ENCODE measurements around the gene MX2. TPM values are rescaled to one million over a fixed set of nuclear protein-coding genes. Genes with fewer than 3 reads are reported as not detected.
A peak's percentile ranks its signal among the peaks of the same experiment; 100 is the strongest.

Gene MX2
- polyA plus RNA-seq, 6 donors from 2014 or later = 18.4 to 48.2 (median 40.3) TPM

- Mint-ChIP-seq H3K36me3 (peaks cover 60 to 65% of the 10 kb centered on the region in 2 donors), H3K9me3 (peaks cover 4 to 18% (median 13%) of the 10 kb centered on the region in 7 donors), H3K4me1 (peaks cover 27 to 30% (median 30%) of the 10 kb centered on the region in 3 donors), H3K4me3 (no peak overlapping the region), H3K27me3 (no peaks in the 10 kb centered on the region), H3K27ac (peak overlapping the region in 1 of 6 donors; percentile 17)
- ATAC-seq (ENCODE audit: low read depth in 2 of 2) = no peak
- no peak for DNase-seq
Measured at GRCh38 chr21:41435706-41436105, 73.9 kb downstream of the MX2 start.

DNA sequence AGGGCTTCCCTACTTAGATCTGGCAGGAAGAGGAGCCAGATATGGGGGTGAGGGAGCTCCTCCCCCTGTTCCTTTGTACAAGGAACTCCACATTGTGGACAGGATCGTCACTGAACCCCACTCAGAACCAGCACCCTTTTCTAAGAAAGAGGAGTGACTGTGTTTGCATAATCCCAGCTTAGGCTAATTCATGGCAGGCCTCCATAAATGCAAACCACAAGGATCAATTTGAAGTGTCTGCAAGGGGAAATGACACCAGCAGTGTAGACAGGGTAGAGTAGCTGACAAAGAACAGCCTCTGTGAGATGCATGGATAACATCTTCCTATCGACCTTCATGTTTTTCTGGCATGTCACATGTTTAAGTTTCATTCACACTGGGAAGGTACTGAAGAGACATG is 75.9 kb downstream of the MX2 start:
- ATAC-seq (ENCODE audit: low read depth in 2 of 2) = no peak
- H3K27ac Mint-ChIP-seq = no peak overlapping the region
- peaks cover 70 to 79% of the 10 kb centered on the region in 2 donors for H3K36me3 Mint-ChIP-seq
- DNase-seq = no peak
- no peaks in the 10 kb centered on the region for H3K27me3 Mint-ChIP-seq
- H3K9me3 Mint-ChIP-seq = peaks cover 4 to 18% (median 13%) of the 10 kb centered on the region in 7 donors
- H3K4me1 Mint-ChIP-seq = peaks cover 10 to 16% (median 15%) of the 10 kb centered on the region in 3 donors
- no peak overlapping the region for H3K4me3 Mint-ChIP-seq

DNA sequence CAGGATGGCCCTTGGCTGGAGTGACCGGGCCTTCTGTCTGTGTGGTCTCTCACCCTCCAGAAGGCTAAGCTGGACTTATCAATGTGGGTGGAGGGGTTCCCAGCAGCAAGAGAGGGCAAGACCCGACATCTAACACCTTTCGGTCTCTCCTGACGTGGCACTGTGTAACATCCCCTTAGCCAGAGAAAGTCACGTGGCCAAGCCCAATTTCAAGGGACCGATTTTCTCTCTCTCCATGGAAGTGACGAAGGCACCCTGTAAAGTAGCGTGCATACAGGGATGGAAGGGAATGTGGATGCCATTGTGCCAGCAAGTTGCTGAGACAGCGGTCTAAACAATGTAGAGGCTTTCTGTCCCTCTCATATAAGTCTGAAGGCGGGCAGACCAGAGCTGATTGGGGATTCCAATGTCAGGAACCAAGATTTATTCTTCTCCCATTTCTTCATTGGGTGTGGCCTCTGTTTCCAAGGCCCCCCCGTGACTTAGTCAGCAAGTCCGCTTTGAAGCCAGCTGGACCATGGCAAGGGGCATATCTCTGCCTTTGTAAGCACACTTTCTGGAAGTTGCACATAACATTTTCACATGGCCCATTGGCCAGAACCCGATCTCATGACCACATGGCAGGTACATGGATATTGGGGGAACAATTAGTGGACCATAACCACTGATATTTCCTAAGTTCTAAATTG is 76.7 kb downstream of the MX2 start:
- H3K4me1 Mint-ChIP-seq = peaks cover 2 to 10% (median 7%) of the 10 kb centered on the region in 3 donors
- H3K27me3 Mint-ChIP-seq = no peaks in the 10 kb centered on the region
- peaks cover 4 to 18% (median 13%) of the 10 kb centered on the region in 7 donors for H3K9me3 Mint-ChIP-seq
- no peak for DNase-seq
- peak overlapping the region in 2 of 6 donors; percentile 21 to 73 for H3K27ac Mint-ChIP-seq
- peaks cover 67 to 79% of the 10 kb centered on the region in 2 donors for H3K36me3 Mint-ChIP-seq
- no peak for ATAC-seq (ENCODE audit: low read depth in 2 of 2)
- no peak overlapping the region for H3K4me3 Mint-ChIP-seq

DNA sequence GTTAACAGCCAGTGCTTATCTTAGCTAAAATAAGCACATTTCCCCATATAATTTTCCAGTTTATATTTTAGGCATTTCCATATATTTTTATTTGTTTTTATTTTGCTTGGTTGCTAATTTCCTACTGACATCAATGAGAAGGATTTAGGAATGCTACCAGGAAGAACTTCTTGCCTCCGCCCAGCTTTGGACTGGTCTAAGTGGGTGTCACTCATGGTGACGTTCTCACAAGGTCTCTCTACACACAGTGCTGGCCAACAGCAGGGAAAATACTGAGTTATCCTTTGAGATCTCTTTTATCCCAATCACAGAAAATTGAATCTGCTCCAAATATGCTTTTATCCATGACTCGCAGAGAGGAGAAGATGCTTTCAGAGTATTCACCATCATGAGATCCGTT is 77.4 kb downstream of the MX2 start:
- no peaks in the 10 kb centered on the region for H3K27me3 Mint-ChIP-seq

DNA sequence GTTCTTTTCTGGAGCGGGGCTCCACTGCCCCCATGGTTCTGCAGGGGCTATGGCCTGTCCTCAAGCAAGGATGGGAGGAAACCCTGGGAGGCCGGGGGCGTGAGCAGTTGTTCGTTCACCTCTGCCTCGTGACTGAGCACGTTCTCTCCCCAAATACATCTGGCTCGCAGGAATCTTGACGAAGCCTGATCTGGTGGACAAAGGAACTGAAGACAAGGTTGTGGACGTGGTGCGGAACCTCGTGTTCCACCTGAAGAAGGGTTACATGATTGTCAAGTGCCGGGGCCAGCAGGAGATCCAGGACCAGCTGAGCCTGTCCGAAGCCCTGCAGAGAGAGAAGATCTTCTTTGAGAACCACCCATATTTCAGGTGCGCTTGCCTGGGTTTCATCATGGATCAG is 79.7 kb downstream of the MX2 start:
- Mint-ChIP-seq H3K27me3 (no peaks in the 10 kb centered on the region), H3K4me1 (peaks cover 0 to 7% (median 0%) of the 10 kb centered on the region in 3 donors)

More for the DNA sequence above, 77.4 kb downstream of the MX2 start:
- Mint-ChIP-seq H3K4me1 (peaks cover 2 to 10% (median 7%) of the 10 kb centered on the region in 3 donors), H3K27ac (no peak overlapping the region), H3K4me3 (no peak overlapping the region), H3K9me3 (peaks cover 4 to 14% (median 10%) of the 10 kb centered on the region in 7 donors), H3K36me3 (peaks cover 67 to 73% of the 10 kb centered on the region in 2 donors)
- DNase-seq = no peak
- ATAC-seq (ENCODE audit: low read depth in 2 of 2) = no peak

DNA sequence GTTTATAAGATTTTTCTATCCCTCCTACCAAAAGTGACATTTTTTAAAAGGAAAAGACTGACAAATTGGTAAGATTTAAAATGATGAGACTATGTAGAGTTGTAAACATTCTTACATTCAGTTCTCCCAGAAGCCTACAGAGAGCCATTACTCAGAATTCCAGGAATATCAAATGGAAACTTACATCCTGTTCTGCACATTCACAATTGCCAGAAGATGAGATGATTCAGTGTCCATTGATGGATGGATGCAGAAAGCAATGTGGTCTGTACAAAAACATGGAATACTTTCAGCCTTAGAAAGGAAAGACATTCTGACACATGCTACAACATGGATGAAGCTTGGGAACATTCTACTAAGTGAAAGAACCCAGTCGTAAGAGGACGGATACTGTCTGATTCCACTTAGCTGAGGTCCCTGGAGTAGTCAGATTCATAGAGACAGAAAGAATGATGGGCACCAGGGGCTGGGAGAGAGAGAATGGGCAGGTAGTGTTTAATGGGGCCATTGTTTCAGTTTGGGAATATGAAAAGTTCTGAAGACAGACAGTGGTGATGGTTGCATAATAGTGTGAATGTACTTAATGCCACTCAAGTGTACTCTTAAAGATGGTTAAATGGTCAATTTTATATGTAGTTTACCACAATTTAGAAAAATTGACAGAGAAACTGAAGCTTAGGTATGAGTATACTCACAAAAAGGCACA is 80.8 kb downstream of the MX2 start:
- ATAC-seq (ENCODE audit: low read depth in 2 of 2) (no peak), DNase-seq (no peak)
- H3K27ac Mint-ChIP-seq = no peak overlapping the region
- H3K27me3 Mint-ChIP-seq = no peaks in the 10 kb centered on the region
- no peaks in the 10 kb centered on the region for H3K9me3 Mint-ChIP-seq
- no peak overlapping the region for H3K4me3 Mint-ChIP-seq
- peaks cover 56 to 65% of the 10 kb centered on the region in 2 donors for H3K36me3 Mint-ChIP-seq
- H3K4me1 Mint-ChIP-seq = peaks cover 0 to 6% (median 0%) of the 10 kb centered on the region in 3 donors

More for the DNA sequence above, 79.7 kb downstream of the MX2 start:
- Mint-ChIP-seq H3K36me3 (peaks cover 53 to 63% of the 10 kb centered on the region in 2 donors), H3K9me3 (no peaks in the 10 kb centered on the region), H3K27ac (peak overlapping the region in 3 of 6 donors; percentile 10 to 44 (median 38)), H3K4me3 (no peak overlapping the region)
- DNase-seq (no peak), ATAC-seq (ENCODE audit: low read depth in 2 of 2) (no peak)

- Mint-ChIP-seq H3K27me3 (no peaks in the 10 kb centered on the region), H3K9me3 (no peaks in the 10 kb centered on the region), H3K4me3 (no peak overlapping the region), H3K27ac (peak overlapping the region in 1 of 6 donors; percentile 21), H3K36me3 (peaks cover 48 to 66% of the 10 kb centered on the region in 2 donors), H3K4me1 (no peaks in the 10 kb centered on the region)
- no peak for ATAC-seq (ENCODE audit: low read depth in 2 of 2)
- DNase-seq = no peak
Measured at GRCh38 chr21:41443562-41443961, 81.7 kb downstream of the MX2 start.

DNA sequence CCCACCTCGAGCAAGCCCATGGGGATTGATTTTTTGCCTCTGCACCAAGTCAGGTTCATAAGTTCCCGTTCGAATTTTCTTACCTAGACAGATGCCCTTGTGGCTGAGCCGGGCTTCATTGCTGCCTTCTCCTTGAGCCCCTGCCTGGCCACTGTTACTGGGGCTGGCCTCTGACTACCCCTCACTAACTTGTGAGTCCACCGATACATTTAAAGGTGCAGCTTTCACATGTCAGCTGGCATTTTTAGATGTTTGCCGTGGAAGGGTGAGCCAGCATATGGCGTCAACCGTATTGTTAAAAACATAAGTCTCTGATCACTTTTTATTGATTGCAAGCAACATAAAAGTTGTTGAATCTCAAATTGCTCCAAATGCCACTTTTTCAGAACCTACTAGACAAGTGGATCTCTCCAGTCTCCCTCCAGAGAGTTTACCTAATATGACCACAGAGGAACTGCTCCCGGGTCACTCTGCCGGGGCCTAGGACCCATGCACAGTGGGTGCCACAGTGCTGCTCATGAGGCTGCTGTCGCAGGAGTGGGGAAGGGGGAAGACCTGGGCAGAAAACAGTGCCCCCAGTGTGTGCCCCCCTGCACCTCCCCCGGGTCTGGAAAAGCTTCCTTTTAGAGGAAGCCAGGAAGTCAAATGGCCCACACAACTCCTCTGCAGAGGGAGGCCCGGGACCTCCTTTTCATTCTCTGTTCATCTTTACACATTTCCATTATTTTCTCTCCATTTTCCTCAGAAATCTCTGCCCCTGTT is 83.1 kb downstream of the MX2 start:
- no peaks in the 10 kb centered on the region for H3K9me3 Mint-ChIP-seq
- H3K4me3 Mint-ChIP-seq = no peak overlapping the region
- H3K4me1 Mint-ChIP-seq = no peaks in the 10 kb centered on the region
- no peaks in the 10 kb centered on the region for H3K27me3 Mint-ChIP-seq
- DNase-seq = no peak
- no peak for ATAC-seq (ENCODE audit: low read depth in 2 of 2)
- peaks cover 57 to 75% of the 10 kb centered on the region in 2 donors for H3K36me3 Mint-ChIP-seq
- peak overlapping the region in 1 of 6 donors; percentile 7 for H3K27ac Mint-ChIP-seq

GRCh38 chr21:41445465-41445862 is 83.6 kb downstream of the MX2 start:
- H3K9me3 Mint-ChIP-seq = no peaks in the 10 kb centered on the region

DNA sequence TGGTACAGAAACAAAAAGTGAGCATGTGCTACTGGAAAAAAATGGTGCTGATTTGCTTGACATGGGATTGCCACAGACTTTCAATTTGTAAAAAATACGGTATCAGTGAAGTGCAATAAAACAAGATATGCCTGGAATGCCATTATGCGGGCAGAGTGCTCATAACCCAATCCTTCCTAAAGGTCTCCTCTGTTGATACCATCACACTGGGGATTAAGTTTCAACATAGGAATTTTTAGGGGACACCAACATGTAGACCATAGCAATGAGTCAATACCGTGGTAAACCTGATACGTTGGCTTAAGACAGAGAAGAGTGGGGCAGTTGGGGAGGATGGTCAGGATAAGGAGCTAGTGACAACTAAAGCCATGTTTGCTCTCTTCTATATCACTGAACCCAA is 84.8 kb downstream of the MX2 start:
- ATAC-seq (ENCODE audit: low read depth in 2 of 2) (no peak), DNase-seq (no peak)
- Mint-ChIP-seq H3K4me3 (no peak overlapping the region), H3K27me3 (no peaks in the 10 kb centered on the region), H3K9me3 (no peaks in the 10 kb centered on the region), H3K4me1 (no peaks in the 10 kb centered on the region), H3K27ac (peak overlapping the region in 1 of 6 donors; percentile 36), H3K36me3 (peaks cover 52 to 73% of the 10 kb centered on the region in 2 donors)

More at GRCh38 chr21:41445465-41445862, 83.6 kb downstream of the MX2 start:
- Mint-ChIP-seq H3K27me3 (no peaks in the 10 kb centered on the region), H3K36me3 (peaks cover 62 to 73% of the 10 kb centered on the region in 2 donors), H3K4me3 (peak overlapping the region in 1 of 8 donors; percentile 55), H3K27ac (peak overlapping the region in 1 of 6 donors; percentile 7), H3K4me1 (no peaks in the 10 kb centered on the region)
- ATAC-seq (ENCODE audit: low read depth in 2 of 2) (no peak), DNase-seq (no peak)

DNA sequence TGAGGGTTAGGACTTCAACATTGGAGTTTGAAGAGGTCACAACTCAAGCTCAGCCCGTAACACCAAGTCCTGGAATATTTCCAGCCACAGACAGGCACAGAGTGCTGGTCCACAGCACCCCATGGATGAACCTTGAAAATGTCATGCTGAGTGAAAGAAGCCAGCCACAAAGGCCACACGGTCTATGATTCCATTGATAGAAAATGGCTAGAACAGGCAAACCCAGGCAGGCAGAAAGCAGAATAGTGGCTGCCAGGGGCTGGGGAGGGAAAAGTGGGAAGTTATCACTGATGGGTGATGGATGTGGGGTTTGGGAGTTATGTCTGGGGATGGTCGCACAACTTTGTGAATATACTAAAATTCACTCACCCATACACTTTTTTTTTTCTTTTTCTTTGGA is 85.5 kb downstream of the MX2 start:
- Mint-ChIP-seq H3K4me1 (no peaks in the 10 kb centered on the region), H3K36me3 (peaks cover 44 to 71% of the 10 kb centered on the region in 2 donors), H3K9me3 (no peaks in the 10 kb centered on the region)

GRCh38 chr21:41449613-41450012 is 87.8 kb downstream of the MX2 start:
- peaks cover 0 to 6% (median 0%) of the 10 kb centered on the region in 3 donors for H3K4me1 Mint-ChIP-seq
- H3K36me3 Mint-ChIP-seq = peaks cover 45 to 72% of the 10 kb centered on the region in 2 donors
- no peak for ATAC-seq (ENCODE audit: low read depth in 2 of 2)
- H3K9me3 Mint-ChIP-seq = no peaks in the 10 kb centered on the region
- H3K27ac Mint-ChIP-seq = peak overlapping the region in 1 of 6 donors; percentile 6
- no peak overlapping the region for H3K4me3 Mint-ChIP-seq
- DNase-seq = no peak
- H3K27me3 Mint-ChIP-seq = no peaks in the 10 kb centered on the region

More for the DNA sequence above, 85.5 kb downstream of the MX2 start:
- ATAC-seq (ENCODE audit: low read depth in 2 of 2) = no peak
- Mint-ChIP-seq H3K4me3 (no peak overlapping the region), H3K27me3 (no peaks in the 10 kb centered on the region), H3K27ac (peak overlapping the region in 2 of 6 donors; percentile 26 to 38)
- no peak for DNase-seq
